SKM-1 (cell line): ENCODE measurements around the gene CTNNA1.
"Not testable (repeated sequence)": the region's sequence is repeated elsewhere in the genome, so short reads cannot be mapped to it uniquely, and the experiment has no call there.

Experiments used
- DNase-seq: peaks from one replicate; lab custom pipeline; 2025; ENCODE audit not compliant: unreplicated experiment; lab: John Stamatoyannopoulos, UW

The CTNNA1 gene

DNA sequence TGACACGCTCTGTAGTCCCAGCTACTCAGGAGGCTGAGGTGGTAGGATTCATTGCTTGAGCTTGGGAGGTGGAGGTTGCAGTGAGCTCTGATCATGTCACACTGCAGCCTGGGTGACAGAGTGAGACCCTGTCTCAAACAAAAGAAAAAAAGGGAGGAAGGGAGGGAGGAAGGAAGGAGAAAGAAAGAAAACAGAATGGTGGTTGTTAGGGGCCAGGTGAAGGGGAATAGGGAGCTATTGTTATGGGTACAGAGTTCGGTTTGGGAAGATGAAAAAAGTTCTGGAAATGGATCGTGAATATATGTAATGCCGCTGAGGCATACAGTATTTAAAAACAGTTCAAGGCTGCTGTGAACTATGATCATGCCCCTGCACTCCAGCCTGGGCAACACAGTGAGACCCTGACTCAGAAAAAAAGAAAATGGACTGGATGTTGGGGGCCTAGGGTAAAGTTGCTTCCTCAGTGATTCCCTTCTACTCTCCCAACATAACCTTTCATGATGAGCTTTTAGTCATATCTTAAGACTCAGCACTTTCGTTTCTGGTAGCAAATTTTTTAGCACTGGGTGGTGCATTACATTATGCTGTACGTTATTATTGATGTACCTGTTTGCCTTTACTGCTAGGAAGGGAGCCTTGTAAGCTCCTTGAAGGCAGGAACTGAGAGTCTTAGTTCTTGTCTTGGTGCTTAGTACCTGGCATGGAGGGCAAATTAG, 4.0 kb downstream of the CTNNA1 start:
- DNase-seq: no peak

DNA sequence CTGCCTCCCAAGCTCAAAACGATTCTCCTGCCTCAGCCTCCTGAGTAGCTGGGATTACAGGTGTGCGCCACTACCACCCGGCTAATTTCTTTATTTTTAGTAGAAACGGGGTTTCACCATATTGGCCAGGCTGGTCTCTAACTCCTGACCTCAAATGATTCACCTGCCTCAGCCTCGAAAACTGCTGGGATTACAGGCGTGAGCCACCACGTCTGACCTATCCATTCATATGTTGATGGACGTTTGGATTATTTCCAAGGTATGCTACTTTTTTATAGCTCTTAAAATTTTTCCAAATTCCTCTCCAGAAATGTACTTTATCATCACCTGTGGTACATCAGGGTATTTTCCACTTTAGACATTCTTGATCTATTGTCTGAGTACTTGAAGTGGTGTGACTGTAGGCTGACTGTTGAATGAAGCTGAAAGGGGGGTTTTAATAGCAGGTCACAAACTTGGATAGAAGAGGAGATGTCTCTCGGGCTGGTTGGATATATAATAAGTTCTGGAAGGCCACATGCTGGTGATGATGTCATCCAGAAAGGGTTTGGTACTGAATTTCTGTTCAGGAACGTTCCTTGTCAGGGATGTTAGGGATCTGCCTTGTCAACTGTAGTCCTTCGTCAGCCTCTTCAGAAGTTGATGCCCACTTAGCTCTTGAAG, 7.4 kb downstream of the CTNNA1 start:
- no peak for DNase-seq

DNA sequence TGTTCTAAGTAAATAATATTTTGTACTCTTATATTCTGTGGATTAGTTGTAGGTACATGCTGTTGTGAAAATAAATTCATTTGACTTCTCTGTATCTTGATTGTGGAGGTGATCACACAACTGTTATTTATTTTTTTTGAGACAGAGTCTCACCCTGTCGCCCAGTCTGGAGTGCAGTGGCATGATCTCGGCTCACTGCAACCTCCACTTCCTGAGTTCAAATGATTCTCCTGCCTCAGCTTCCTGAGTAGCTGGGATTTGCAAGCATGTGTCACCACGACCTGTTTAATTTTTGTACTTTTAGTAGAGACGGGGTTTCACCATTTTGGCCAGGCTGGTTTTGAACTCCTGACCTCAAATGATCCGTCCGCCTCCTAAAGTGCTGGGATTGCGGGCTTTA, 7.9 kb downstream of the CTNNA1 start:
- not testable (repeated sequence) for DNase-seq

DNA sequence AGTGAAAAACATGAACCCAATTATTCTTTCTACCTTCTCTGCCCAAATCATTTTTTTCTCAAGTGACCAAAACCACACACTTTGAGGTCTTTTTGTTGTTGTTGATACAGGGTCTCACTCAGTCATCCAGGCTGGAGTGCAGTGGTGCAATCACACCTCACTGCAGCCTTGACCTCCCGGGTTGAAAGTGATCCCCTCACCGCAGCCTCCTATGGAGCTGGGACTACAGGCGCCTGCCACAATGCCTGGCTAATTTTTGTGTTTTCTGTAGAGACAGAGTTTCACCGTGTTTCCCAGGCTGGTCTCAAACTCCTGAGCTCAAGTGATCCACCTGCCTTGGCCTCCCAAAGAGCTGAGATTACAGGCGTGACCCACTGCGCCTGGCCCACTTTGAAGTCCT, 8.4 kb downstream of the CTNNA1 start:
- not testable (repeated sequence) for DNase-seq

DNA sequence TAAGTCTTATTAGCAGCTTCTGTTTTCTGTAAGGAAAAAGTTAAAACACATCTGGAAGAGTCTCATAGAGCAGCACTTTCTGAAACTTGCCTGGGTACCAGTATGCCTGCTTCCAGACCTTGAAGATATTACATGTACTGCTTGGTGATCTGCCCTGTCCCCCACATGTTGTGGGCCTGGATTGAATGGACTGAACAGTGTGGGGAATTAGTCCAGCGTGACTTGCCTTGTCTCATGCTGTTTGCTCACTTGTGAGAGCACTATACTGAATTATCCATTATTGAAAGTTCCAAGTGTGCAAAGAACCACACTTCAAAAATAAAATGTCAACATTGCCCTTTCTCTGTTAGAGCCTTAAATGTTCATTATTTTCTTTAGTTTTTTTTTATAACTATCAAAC, 8.9 kb downstream of the CTNNA1 start:
- DNase-seq: no peak

DNA sequence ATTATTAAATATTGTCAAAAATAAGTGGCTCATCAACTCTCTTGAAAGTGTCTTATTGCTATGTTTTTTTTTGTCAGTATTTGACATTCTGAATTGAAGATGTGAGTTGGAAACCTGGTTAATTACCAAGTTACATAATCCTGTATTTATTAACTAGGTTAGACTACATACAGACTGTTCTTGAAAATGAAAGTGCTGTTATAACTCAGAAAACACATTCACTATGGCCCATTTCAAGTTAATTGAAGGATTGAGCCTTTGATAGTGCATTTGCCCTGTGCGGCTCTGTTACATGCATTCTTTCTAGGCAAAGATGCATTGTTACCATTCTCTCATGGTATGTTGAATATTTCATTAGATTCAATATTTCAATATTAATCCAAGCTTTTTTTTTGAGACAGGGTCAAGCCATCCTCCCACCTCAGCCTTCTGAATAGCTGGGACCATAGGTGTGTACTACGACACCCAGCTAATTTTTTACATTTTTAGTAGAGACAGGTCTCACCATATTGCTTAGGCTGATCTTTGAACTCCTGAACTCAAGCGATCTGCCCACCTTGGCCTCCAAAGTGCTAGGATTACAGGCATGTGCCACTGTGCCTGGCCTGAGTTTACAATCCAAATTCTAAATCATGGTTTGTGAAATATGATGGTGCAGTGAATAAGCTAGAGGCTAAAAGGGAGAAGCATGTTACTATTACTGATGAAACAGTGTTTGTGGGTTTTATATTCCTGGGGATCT, 10.0 kb downstream of the CTNNA1 start:
- no peak for DNase-seq

DNA sequence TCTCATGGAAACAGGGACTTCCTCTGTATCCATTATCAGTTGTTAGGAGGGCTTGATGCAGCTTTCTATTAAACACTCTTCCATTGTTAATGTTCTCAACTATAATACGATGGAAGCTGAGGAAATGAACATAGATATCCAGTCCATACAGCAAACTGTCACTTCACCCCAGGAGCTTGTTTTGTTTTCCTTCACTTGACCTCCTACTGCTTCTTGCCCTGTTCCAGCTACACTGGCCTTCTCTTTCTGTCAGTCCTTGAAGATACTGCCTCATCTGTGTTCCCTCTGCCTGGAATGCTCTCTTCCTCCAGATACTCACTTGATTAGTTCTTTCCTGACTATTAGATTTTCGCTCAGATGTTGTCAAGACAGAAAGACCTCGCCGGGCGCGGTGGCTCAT, 17.1 kb downstream of the CTNNA1 start:
- DNase-seq: no peak

DNA sequence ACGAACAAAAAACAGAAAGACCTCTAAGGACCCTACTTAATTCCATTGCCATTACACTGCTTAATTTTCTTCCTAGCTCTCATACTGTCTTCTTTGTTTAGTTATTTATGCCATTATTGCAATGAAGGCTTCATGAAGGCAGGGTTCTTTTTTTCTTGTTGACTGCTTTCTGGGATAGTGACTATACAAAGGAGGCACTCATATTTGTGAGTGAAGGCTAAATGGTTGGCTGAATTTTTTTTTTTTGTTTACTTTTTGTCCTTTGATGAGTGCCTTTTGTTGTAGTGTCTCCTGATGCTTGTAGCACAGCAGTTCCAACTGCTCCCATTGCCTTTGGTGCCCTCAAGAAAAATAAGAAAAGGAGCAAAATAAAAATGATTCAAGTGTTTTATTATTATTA, 17.8 kb downstream of the CTNNA1 start:
- DNase-seq: no peak

DNA sequence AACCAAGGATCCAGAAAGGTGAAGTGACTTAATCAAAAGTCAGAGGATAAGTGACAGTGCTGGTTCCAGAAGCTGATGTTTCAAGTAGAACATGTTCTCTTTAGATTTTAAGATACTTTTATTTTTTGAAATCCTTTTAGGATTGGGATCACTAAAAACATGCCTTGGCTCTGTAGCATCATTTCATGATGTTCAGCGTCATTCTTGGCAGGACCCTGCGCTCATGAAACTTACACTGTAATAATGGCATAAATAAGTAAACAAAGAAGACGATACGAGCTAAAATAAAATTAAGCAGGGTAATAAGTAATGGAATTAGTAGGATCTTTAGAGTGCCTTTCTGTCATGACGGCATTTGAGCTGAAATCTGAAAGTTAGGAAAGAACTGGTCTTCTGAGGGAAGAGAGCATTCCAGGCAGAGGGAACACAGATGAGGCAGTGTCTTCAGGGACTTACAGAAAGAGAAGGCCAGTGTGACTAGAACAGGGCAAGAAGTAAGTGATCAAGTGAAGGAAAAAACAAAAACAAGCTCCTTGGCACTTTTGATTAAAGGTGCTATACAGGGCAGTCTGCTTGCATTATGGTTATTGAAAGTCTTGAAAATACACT, 19.9 kb downstream of the CTNNA1 start:
- no peak for DNase-seq

DNA sequence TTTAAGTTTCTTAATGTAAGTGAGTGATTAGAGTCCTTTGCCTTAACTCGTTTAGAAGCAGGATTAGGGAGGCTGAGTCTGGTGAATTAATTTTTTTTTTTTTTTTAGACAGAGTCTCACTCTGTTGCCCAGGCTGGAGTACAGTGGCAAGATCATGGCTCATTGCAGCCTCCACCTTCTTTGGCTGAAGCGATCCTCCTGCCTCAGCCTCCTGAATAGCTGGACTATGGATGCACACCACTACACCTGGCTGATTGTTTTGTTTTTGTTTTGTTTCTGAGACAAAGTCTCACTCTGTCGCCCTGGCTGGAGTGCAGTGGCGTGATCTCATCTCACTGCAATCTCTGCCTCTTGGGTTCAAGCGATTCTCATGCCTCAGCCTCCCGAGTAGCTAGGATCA, 20.4 kb downstream of the CTNNA1 start:
- DNase-seq: not testable (repeated sequence)

DNA sequence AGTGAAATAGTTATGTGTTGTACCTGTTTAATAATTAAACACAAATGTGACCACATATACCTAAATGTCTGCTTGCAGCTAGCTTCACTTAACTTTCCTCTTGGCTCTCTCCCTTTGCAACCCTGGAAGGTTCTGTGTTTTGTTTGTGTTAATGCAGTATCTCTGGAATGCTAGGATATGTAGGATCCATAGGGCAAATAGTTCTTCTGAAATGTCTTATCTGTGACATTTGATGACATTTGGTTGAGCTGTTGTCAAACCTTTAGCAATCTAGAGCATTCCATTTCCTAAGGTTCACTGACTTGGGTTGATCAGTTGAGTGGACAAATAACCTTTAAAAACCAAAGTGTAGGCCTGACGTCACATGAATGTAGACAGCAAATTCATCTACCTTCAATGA, 21.8 kb downstream of the CTNNA1 start:
- no peak for DNase-seq

DNA sequence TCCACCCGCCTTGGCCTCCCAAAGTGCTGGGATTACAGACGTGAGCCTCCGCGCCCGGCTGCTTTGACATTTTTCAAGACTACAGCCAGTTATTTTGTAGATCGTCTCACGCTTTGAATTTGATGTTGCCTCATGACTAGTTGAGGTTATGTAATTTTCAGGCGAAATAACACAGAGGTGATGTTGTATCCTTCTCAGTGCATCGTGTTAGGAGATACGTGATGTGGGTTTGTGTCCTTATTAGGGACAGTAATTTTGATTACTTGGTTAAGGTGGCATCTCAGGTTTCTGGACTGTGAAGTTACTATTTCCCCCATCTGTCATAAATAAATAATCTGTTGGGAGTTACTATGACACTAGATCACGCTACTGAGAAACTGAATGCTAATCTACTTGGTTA, 25.0 kb downstream of the CTNNA1 start:
- DNase-seq: no peak

DNA sequence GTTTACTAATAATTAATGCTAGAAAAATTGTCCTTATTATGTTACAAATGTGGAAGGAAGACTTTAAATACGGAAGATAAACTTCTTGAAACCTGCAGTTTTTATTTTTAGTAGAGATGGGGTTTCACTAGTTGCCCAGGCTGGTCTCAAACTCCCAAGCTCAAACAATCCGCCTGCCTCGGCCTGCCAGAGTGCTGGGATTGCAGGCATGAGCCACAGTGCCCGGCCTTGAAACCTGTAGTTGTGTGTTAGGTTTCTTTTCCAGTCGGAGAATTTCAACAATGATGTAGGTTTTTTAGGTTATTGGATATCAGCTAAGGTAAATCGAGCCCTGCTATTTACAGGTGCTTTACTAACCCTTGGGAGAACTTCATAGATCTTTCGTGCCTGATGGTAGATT, 30.8 kb downstream of the CTNNA1 start:
- no peak for DNase-seq

DNA sequence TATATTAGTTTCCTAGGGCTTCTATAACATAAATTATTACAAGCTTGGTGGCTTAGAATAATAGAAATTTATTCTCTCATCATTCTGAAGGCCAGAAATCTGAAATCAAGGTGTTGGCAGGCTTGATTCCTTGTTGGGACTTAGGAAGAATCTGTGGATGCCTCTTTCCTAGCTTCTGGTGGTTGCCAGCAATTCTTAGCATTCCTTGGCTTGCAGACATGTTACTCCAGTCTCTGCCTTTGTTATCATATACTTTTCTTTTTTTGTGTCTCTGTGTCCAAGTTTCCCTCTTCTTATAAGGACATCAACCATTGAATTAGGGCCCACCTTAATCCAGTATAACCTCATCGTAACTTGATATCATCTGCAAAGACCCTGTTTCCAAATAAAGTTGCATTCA, 31.4 kb downstream of the CTNNA1 start:
- no peak for DNase-seq

DNA sequence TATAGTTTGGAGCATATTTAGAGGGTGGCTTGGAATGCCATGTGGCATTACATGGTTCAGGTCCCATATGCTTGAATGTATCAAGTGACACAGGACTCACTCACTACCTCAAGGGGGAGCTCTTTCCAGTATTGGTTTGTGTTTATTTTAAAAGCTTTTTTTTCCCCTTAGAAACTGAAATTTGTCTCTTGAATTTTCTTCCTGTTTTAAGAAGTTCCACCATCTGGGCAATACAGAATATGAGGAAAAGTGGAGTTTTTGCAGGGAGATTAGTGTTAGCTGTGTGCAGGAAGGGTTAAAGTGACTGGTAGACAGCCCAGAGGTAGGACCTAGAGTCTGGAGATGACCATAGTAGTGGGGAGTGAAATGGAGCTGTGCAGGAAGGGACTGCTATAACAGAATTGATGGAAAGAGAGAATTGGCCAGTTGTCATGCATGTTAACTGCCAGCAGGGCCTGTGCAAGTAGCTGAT, 36.6 kb downstream of the CTNNA1 start:
- DNase-seq: peak; percentile 39

DNA sequence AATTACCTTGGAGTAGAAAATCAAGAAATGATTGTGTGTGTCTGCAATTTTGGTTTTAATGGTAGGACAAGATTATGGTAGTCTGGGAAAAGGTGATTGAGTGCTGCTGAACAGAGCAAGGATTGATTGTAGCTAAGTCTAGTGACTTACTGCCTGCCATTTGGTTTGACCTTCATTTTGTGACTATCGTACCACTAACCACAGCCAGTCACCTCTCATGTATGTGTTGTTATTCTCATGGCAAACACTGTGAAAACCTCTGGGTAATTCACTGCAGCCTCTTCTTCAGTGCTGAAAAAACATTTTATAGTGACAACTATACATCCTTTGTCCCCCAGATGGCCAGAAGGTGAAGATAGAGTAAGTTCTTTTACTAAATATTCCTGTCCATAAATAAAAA, 37.5 kb downstream of the CTNNA1 start:
- DNase-seq: no peak

DNA sequence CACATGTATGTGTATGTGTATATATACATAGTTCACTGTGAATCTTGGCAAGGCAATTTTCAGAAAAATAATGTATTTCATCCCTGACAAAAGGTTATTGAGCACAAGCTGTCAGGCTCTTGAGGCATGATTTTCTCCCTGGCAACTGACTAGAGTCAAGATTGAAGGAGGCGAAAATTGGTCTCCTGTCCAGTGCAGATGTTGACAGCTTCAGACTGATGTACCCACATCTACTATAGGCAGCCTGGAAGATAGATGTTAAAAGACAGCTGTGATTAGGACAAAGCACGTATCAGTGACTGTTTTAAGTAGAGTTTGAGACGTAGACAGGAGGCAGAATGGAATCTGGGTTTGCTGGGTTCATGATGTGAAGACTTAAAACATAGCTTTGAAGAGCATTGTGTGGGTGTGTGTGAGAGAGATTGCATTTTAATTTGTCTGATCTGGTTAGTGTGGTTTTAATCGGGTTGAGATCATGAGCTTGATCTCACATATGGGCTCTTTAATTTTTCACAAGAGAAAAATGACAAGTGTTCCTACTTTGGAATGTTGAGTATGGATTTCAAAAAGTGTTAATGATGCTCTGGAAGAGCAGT, 39.1 kb downstream of the CTNNA1 start:
- DNase-seq: no peak

DNA sequence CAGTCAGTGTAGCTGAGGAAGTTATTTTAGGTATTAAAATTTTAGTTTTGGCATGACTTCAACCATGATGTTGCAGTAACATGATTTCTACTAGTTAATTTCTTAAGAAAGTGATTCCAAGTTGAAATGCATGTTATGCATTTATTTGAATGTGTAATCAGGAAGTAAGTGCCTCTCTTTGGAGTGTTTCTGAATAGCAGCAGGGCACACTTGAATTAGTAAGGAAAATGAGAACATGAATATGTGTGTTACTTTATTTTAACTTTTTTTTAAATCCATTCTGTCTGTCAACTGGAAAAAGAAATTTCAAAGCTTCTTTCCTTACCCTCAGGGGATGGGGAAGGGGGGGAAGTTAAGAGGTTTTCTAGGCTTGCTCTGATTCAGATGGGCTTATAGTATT, 40.4 kb downstream of the CTNNA1 start:
- no peak for DNase-seq

DNA sequence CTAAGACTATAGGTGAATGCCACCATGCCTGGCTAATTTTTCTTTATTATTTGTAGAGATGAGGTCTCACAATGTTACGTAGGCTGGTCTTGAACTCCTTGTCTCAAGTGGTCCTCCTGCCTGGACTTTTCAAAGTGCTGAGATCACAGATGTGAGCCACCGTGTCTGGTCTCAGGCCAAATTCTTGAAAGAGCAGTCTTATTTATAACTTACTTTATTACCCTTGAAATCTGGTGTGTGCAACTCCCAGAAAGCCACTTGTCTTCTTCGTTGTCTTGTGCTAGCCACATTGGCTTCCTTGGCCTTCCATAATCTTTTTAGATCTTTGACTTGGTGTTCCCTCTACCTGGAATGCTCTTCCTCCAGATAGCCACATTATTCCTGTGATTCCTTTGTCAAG, 50.1 kb downstream of the CTNNA1 start:
- DNase-seq: no peak

DNA sequence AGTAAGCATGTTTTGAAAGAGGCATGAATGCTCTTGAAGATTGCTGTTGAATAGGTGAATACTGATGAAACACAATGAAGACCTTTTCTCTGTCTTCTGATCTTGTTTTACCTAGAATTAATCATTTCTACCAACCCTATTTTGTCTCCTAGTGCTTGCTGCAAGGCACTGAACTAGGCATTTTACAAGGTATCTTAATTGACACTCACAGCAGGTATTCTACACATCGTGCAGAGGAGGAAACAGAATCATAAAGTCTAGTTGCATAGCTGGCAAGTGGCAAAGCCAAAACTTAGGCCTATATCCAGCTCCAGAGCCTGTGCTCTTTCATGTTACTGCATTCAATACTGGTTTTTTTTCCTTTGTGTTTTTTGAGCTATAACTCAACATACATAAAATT, 50.7 kb downstream of the CTNNA1 start:
- DNase-seq: no peak

DNA sequence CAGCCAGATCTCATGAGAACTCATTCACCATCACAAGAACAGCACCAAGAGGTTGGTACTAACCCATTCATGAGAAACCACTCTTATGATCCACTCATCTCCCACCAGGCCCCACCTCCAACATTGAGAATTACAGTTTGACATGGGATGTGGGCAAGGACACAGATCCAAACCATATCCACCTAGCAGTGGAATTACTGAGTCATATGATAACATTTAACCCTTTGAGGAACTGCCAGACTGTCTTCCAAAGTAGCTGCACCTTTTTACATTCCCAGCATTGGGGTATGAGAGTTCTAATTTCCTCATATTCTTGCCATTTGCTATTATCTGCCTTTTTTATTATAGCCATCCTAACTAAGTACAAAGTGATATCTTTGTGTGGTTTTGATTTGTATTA, 51.9 kb downstream of the CTNNA1 start:
- DNase-seq: no peak
